SK-N-MC (cell line): ENCODE data around the gene PIAS1.
A peak's percentile ranks its signal among the peaks of the same experiment; 100 is the strongest.
"Not testable (repeated sequence)": the region's sequence is repeated elsewhere in the genome, so short reads cannot be mapped to it uniquely, and the experiment has no call there.

ENCODE experiments used
- DNase-seq: peaks from one replicate; pipeline ENCODE4 v3.0.0-alpha.2; 2011; ENCODE audit warnings: low read depth, low spot score
- H3K27ac ChIP-seq: fragments of 200-600 bp; sonication (generic); 2 replicates; pipeline ENCODE4 v1.5.1; 2016; ENCODE audit warnings: mixed run types
- H3K36me3 ChIP-seq: fragments of 200-600 bp; sonication (generic); 2 replicates; pipeline ENCODE4 v1.6.1; 2017; ENCODE audit warnings: antibody characterized with exemption, low read length, mixed read lengths; ENCODE audit not compliant: insufficient read depth
- H3K4me3 ChIP-seq: fragments of 200-600 bp; sonication (generic); 2 replicates; pipeline ENCODE4 v1.5.1; 2016
- H3K9ac ChIP-seq: fragments of 200-600 bp; sonication (generic); 2 replicates; pipeline ENCODE4 v1.8.0; 2017; ENCODE audit warnings: mixed run types, mixed read lengths; ENCODE audit not compliant: insufficient read length
- H3K9me3 ChIP-seq: fragments of 200-600 bp; sonication (generic); 2 replicates; pipeline ENCODE4 v1.6.1; 2017; ENCODE audit warnings: low read depth, mild to moderate bottlenecking, antibody characterized with exemption, low read length, moderate library complexity, mixed read lengths
- EZH2 ChIP-seq: fragments of 200-600 bp; sonication (generic); IDR thresholded peaks from one replicate; pipeline ENCODE4 v1.6.1; 2017; ENCODE audit warnings: antibody characterized with exemption
- FOXP2 ChIP-seq: optimal IDR thresholded peaks from 2 replicates; pipeline ENCODE3; 2011; ENCODE audit warnings: mild to moderate bottlenecking, moderate library complexity; ENCODE audit not compliant: insufficient read depth; ENCODE audit errors: extremely low read length, control extremely low read depth
- POLR2AphosphoS5 ChIP-seq: IDR thresholded peaks from 2 replicates; pipeline ENCODE4 v1.6.1; 2012; ENCODE audit warnings: mild to moderate bottlenecking, low read depth, low read length, borderline replicate concordance

PIAS1 gene

DNA sequence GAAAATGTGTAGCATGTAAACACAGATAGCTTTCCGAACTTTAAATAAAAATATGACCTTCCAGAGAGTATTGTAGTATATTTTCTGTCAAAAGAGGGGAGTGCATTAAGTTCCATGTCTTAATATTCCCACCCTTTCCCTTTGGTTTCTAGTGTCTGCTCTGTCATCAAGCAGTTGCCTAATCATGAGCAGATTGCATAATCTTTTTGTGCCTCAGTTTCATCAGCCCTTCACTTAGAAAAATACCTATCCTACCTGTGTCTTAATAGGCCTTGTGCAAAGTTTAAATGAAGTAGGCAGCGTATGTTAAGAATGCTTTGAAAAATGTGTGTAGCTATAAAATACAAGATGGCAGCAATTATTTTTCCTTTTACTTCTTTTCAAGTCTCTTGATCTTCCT, 98.2 kb downstream of the PIAS1 start:
- peaks cover 16% of the 10 kb centered on the region for H3K36me3 ChIP-seq
- no peak overlapping the region for H3K4me3 ChIP-seq
- H3K27ac ChIP-seq = no peak overlapping the region
- no peak overlapping the region for H3K9ac ChIP-seq
- no peak for DNase-seq
- no peaks in the 10 kb centered on the region for H3K9me3 ChIP-seq
- TF ChIP-seq FOXP2 = no peak

DNA sequence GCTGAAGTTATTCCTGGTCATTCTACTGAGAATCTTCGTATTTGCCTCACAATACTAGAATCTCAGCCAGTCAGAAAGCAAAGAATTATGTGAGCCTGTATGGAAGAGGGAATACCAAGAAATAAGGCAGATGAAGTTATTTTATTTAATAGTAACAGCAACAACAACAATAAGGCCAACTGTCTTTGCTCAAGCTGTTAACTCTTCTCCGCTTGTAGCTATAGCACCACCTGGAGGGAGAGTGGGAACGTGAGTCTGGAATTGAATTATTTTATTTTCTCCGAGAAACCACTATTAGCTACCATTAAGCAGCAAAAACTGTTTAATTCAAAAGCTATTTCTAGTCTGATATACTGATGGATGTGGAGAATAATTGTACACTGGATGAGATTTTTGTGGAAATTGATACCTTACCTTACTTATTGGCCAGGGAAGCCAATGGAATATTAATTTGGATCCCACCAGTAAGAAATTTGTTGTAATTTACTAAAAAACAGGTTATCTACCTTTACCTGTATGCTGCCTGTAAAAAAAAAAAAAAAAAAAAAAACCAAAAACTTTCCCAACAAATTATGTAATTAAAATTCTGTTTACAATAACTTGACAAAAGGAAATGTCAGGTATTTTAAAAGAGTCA, 100.9 kb downstream of the PIAS1 start:
- H3K4me3 ChIP-seq = no peak overlapping the region
- peak; percentile 45 for DNase-seq
- H3K9ac ChIP-seq = no peak overlapping the region
- H3K36me3 ChIP-seq = peaks cover 37% of the 10 kb centered on the region
- TF ChIP-seq EZH2 (no peak), POLR2AphosphoS5 (no peak), FOXP2 (no peak)
- no peak overlapping the region for H3K27ac ChIP-seq
- no peaks in the 10 kb centered on the region for H3K9me3 ChIP-seq

DNA sequence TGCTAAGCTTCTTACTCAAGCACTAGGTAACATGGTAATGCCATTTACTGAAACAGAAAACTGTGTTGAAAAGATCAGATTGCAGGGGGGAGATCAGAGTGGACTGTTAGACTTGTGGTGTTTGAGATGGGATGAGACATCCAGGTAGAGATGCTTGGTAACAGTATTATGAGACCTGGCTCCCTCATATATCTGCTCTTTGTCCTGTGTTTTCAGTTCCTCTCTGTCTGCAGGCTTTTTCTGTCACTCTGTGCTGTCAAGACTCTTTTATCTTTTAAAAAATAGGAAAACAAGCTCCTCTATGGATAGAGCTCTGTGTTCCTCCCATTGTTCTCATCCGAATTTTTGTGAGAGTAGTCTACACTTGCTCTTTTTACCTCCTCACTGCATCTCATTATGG, 103.0 kb downstream of the PIAS1 start:
- H3K9ac ChIP-seq = no peak overlapping the region

DNA sequence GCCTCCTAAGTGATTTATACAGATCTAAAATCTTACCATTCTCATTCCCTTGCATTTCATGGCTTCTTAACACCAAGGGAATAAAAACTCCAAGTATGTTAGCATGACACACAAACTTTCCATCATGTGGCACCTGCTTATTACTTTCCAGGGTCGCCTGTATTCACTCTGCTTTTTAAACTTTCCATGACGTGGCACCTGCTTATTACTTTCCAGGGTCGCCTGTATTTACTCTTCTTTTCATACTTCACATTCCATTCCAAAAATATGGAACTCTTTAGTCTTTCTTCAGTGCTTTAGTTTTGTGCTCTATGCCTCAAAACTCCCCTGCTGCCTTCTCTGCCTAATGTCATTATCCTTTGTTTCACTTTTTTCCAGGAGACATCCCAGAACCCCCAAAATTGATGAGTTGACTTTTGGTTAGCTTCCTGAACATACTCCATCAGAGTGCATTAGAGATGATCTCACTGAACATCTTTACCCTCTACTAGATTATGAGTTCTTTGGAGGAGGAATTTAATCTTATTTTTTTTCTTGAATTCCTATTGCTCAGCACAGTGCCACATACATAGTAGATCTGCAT, 104.0 kb downstream of the PIAS1 start:
- DNase-seq = no peak

More for the DNA sequence above, 103.0 kb downstream of the PIAS1 start:
- H3K9me3 ChIP-seq = no peaks in the 10 kb centered on the region
- no peak for DNase-seq
- TF ChIP-seq EZH2 (no peak), POLR2AphosphoS5 (no peak), FOXP2 (no peak)
- no peak overlapping the region for H3K4me3 ChIP-seq
- H3K36me3 ChIP-seq = peaks cover 51% of the 10 kb centered on the region
- H3K27ac ChIP-seq = no peak overlapping the region

DNA sequence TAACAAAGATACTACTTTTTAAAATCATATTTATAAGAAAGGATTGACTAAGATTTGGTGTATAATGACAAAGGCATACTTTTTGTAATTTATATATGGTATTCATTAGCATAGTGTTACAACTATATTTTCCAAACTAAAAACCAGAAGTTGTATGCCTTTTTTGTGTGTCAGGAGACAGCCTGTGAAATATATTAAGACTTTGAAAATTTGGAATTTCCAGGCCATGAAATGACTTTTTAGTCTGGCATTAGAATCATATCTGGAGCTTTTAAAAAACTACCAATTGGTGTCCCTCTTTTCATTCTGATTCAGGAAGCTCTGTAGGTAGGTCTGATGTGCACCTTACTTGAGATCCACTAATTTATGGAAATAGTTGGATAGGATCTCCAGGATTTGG, 109.1 kb downstream of the PIAS1 start:
- peaks cover 46% of the 10 kb centered on the region for H3K36me3 ChIP-seq

More for the DNA sequence above, 104.0 kb downstream of the PIAS1 start:
- H3K9ac ChIP-seq = no peak overlapping the region
- H3K36me3 ChIP-seq = peaks cover 56% of the 10 kb centered on the region
- no peaks in the 10 kb centered on the region for H3K9me3 ChIP-seq
- no peak overlapping the region for H3K27ac ChIP-seq
- TF ChIP-seq POLR2AphosphoS5 (no peak), EZH2 (no peak), FOXP2 (no peak)
- H3K4me3 ChIP-seq = no peak overlapping the region

DNA sequence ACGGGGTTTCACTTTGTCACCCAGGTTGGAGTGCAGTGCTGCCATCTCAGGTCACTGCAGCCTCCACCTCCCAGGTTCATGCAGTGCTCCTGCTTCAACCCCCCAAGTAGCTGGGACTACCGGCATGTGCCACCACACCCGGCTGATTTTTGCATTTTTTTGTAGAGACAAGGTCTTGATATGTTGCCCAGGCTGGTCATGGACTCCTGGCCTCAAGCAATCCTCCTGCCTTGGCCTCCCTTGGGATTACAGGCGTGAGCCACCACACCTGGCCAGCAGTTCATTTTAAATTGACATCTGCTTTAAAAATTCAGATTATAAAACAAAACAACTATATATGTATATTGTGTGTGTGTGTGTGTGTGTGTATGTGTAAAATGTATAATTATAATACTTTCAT, 112.7 kb downstream of the PIAS1 start:
- TF ChIP-seq POLR2AphosphoS5 (no peak), FOXP2 (no peak)
- H3K4me3 ChIP-seq = no peak overlapping the region
- H3K9ac ChIP-seq = no peak overlapping the region
- no peaks in the 10 kb centered on the region for H3K9me3 ChIP-seq
- H3K36me3 ChIP-seq = peaks cover 24% of the 10 kb centered on the region
- no peak for DNase-seq
- H3K27ac ChIP-seq = no peak overlapping the region

More for the DNA sequence above, 109.1 kb downstream of the PIAS1 start:
- DNase-seq = no peak
- TF ChIP-seq EZH2 (no peak), POLR2AphosphoS5 (no peak)
- no peak overlapping the region for H3K27ac ChIP-seq
- H3K4me3 ChIP-seq = no peak overlapping the region
- no peak overlapping the region for H3K9ac ChIP-seq
- H3K9me3 ChIP-seq = no peaks in the 10 kb centered on the region

DNA sequence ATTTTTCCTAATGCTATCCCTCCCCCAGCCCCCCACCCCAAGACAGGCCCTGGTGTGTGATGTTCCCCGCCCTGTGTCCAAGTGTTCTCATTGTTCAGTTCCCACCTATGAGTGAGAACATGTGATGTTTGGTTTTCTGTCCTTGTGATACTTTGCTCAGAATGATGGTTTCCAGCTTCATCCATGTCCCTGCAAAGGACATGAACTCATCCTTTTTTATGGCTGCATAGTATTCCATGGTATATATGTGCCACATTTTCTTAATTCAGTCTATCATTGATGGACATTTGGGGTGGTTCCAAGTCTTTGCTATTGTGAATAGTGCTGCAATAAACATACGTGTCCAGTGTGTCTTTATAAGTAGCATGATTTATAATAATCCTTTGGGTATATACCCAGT, 117.9 kb downstream of the PIAS1 start:
- not testable (repeated sequence) for H3K9me3 ChIP-seq, H3K27ac ChIP-seq, H3K9ac ChIP-seq, DNase-seq, H3K4me3 ChIP-seq
- H3K36me3 ChIP-seq = peaks cover 25% of the 10 kb centered on the region

DNA sequence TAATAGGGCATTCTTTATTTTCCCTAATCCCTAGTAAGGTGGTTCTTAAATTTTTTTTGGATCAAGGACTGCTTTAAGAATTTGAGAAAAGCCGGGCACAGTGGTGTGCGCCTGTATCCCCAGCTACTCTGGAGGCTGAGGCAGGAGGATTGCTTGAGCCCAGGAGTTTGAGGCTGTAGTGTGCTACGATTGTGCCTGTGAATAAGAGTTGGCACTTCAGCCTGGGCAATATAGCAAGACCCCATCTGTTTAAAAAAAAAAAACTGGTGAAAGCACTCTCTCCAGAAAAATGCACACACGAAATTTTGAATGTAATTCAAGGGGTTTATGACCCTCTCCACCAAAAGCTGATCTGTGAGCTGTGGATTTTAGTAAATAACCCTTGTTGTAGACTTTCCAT, 119.0 kb downstream of the PIAS1 start:
- no peak overlapping the region for H3K4me3 ChIP-seq
- H3K9me3 ChIP-seq = no peaks in the 10 kb centered on the region
- no peak overlapping the region for H3K27ac ChIP-seq
- no peak for DNase-seq
- peaks cover 30% of the 10 kb centered on the region for H3K36me3 ChIP-seq
- TF ChIP-seq EZH2 (no peak), POLR2AphosphoS5 (no peak), FOXP2 (no peak)
- H3K9ac ChIP-seq = no peak overlapping the region

DNA sequence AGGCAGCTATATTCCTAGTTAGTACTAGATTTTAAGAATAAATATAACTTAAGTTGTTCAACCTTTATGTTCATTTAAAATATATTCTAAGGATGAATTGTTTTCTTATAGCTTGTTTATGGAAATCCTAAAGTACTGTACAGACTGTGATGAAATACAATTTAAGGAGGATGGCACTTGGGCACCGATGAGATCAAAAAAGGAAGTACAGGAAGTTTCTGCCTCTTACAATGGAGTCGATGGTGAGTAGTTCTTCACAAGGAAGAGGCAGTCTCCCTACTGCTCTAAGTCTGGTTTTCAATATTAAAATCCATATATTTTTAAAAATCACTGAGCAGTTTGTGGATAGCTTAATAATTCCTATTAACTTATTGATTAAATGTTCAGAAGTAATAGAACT, 121.4 kb downstream of the PIAS1 start:
- DNase-seq = no peak
- Histone ChIP-seq H3K9ac (no peak overlapping the region), H3K4me3 (no peak overlapping the region), H3K36me3 (peaks cover 32% of the 10 kb centered on the region), H3K27ac (no peak overlapping the region), H3K9me3 (no peaks in the 10 kb centered on the region)
- no peak for TF ChIP-seq EZH2
- TF ChIP-seq POLR2AphosphoS5 = no peak
- no peak for TF ChIP-seq FOXP2
